OCI-LY7 (cell line): ENCODE results near the gene MPV17. TPM values are rescaled to one million over a fixed set of nuclear protein-coding genes. Genes with fewer than 3 reads are reported as not detected.

Experiments used
- BruUV-seq: library from RNA; stranded (reverse); fragments of 400-500 nt; replicated peaks from 2 replicates; lab custom pipeline; 2021; lab: Mats Ljungman, UMichigan
- CTCF ChIA-PET: fragments of 300-600 bp; sonication (Branson Sonifier 250); formaldehyde crosslinking; loops from one replicate; lab custom pipeline; 2022; ENCODE audit warnings: antibody characterized with exemption; ENCODE audit not compliant: unreplicated experiment; lab: Charles Lee
- POLR2A ChIA-PET: fragments of 300-600 bp; sonication (Branson Sonifier 250); formaldehyde crosslinking; loops from one replicate; lab custom pipeline; 2022; ENCODE audit warnings: antibody characterized with exemption; lab: Charles Lee
- DNase-seq: peaks from one replicate; pipeline ENCODE4 v3.0.0-alpha.2; 2015; ENCODE audit warnings: low spot score
- H2AFZ ChIP-seq: fragments of 200-600 bp; sonication (generic), shearing (Covaris generic); 2 replicates; pipeline ENCODE4 v1.6.1; 2014; ENCODE audit warnings: mild to moderate bottlenecking, antibody characterized with exemption, low read length, moderate library complexity
- H3K27ac ChIP-seq: fragments of 200-600 bp; sonication (generic); 2 replicates; pipeline ENCODE4 v1.5.1; 2014; ENCODE audit warnings: mixed run types, low read depth, mild to moderate bottlenecking, moderate library complexity, low read length, inconsistent platforms; ENCODE audit not compliant: poor library complexity, severe bottlenecking
- H3K36me3 ChIP-seq: fragments of 200-600 bp; sonication (generic); 2 replicates; pipeline ENCODE4 v1.6.1; 2014; ENCODE audit warnings: mild to moderate bottlenecking, antibody characterized with exemption, low read length, moderate library complexity, mixed read lengths; ENCODE audit not compliant: insufficient read depth
- H3K4me1 ChIP-seq: fragments of 200-600 bp; sonication (generic); 2 replicates; pipeline ENCODE4 v1.5.1; 2014; ENCODE audit warnings: mild to moderate bottlenecking, low read length; ENCODE audit not compliant: insufficient read depth, poor library complexity, severe bottlenecking
- H3K4me2 ChIP-seq: fragments of 200-600 bp; sonication (generic); 2 replicates; pipeline ENCODE4 v1.6.1; 2014; ENCODE audit warnings: mild to moderate bottlenecking, low read length
- H3K4me3 ChIP-seq: fragments of 200-600 bp; sonication (generic); 2 replicates; pipeline ENCODE4 v1.5.1; 2014; ENCODE audit warnings: mild to moderate bottlenecking, low read depth, low read length; ENCODE audit not compliant: poor library complexity, severe bottlenecking
- H3K79me2 ChIP-seq: fragments of 200-600 bp; sonication (generic); 2 replicates; pipeline ENCODE4 v1.6.1; 2016; ENCODE audit warnings: low read depth, mild to moderate bottlenecking, low read length, moderate library complexity, mixed read lengths; ENCODE audit not compliant: insufficient read depth
- H3K9me2 ChIP-seq: fragments of 200-600 bp; sonication (generic); 2 replicates; pipeline ENCODE4 v1.6.1; 2016; ENCODE audit warnings: mild to moderate bottlenecking, low read length, mixed read lengths; ENCODE audit not compliant: insufficient read depth
- H3K9me3 ChIP-seq: fragments of 200-600 bp; sonication (generic); 2 replicates; pipeline ENCODE4 v1.6.1; 2014; ENCODE audit warnings: mild to moderate bottlenecking, mixed run types, low read length, mixed read lengths
- H4K20me1 ChIP-seq: fragments of 200-600 bp; sonication (generic); 2 replicates; pipeline ENCODE4 v1.6.1; 2014; ENCODE audit warnings: mild to moderate bottlenecking, antibody characterized with exemption, low read length, moderate library complexity, mixed read lengths; ENCODE audit not compliant: insufficient read depth
- CTCF ChIP-seq: fragments of 200-600 bp; sonication (generic); conservative IDR thresholded peaks from 2 replicates; pipeline ENCODE4 v1.5.1; 2014; ENCODE audit warnings: mild to moderate bottlenecking, antibody characterized with exemption, low read length, moderate library complexity, mixed read lengths
- EZH2phosphoT487 ChIP-seq: fragments of 200-600 bp; sonication (generic); IDR thresholded peaks from 2 replicates; pipeline ENCODE4 v1.6.1; 2018; ENCODE audit warnings: low read depth, borderline replicate concordance, mild to moderate bottlenecking, mixed run types, antibody characterized with exemption, low read length, moderate library complexity, mixed read lengths
- intact Hi-C: fragments of 100-400 bp; cut with micrococcal nuclease; formaldehyde crosslinking; loops from one replicate; pipeline ENCODE4 v1.10.0; 2022; ENCODE audit not compliant: unreplicated experiment
- total RNA-seq, 2 experiments: library from RNA; depleted of rRNA in 1 of 2; stranded (reverse); fragments of >200 nt in 1 of 2; shearing (Covaris generic) in 1 of 2; gene quantifications; 2 replicates each; pipeline ENCODE4 v1.2.3, GENCODE V29; 2014 to 2022

The MPV17 gene
- total RNA-seq, 2 experiments from 2014 or later = 63.9 to 109 TPM

- POLR2A ChIA-PET = interaction anchor here (0.5 to 1.2 kb wide), 3 partner anchors 46 to 67 kb away, joined by 3 to 7 read pairs (median 3); no protein-coding TSS in a partner anchor
- peaks cover 5% of the 10 kb centered on the region for H3K4me1 ChIP-seq
- H3K9me2 ChIP-seq = no peaks in the 10 kb centered on the region
- no peak overlapping the region for H3K4me3 ChIP-seq
- no peak overlapping the region for H2AFZ ChIP-seq
- CTCF ChIA-PET = no interaction called here
- H3K36me3 ChIP-seq = peaks cover 73% of the 10 kb centered on the region
- H3K27ac ChIP-seq = no peak overlapping the region
- TF ChIP-seq CTCF (no peak), EZH2phosphoT487 (no peak)
- peaks cover 10% of the 10 kb centered on the region; the same call in 1 of the 2 replicates for H3K79me2 ChIP-seq
- no peak overlapping the region for H3K4me2 ChIP-seq
- H3K9me3 ChIP-seq = no peaks in the 10 kb centered on the region
- BruUV-seq = no TSS peak
- intact Hi-C loops = no loop called here
- no peaks in the 10 kb centered on the region for H4K20me1 ChIP-seq
- DNase-seq = no peak
Observed at GRCh38 chr2:27363933-27364332, 41.0 kb upstream of the MPV17 start.

GRCh38 chr2:27362678-27363420, 40.0 kb upstream of the MPV17 start:
- Histone ChIP-seq H3K4me3 (no peak overlapping the region), H3K9me3 (no peaks in the 10 kb centered on the region), H3K4me2 (no peak overlapping the region), H2AFZ (no peak overlapping the region), H3K4me1 (peaks cover 8% of the 10 kb centered on the region), H4K20me1 (no peaks in the 10 kb centered on the region), H3K27ac (no peak overlapping the region), H3K9me2 (no peaks in the 10 kb centered on the region), H3K36me3 (peaks cover 72% of the 10 kb centered on the region), H3K79me2 (peaks cover 14% of the 10 kb centered on the region)
- intact Hi-C loops = no loop called here
- CTCF ChIA-PET = no interaction called here
- BruUV-seq = no TSS peak
- POLR2A ChIA-PET = interaction anchor here (1.3 to 1.6 kb wide), 2 partner anchors 9 to 12 kb away, joined by 4 to 6 read pairs; no protein-coding TSS in a partner anchor
- TF ChIP-seq EZH2phosphoT487 = no peak
- no peak for TF ChIP-seq CTCF
- DNase-seq = no peak
